Stimulated activated CD8-positive, alpha-beta memory T cell treated with anti-CD3 and anti-CD28 coated beads, Interleukin-15, amount 100 ng/mL, for 48 hours (primary cell): ENCODE measurements around the gene ZSWIM2.
"Not testable (repeated sequence)": the region's sequence is repeated elsewhere in the genome, so short reads cannot be mapped to it uniquely, and the experiment has no call there.

Experiments used
- DNase-seq, 2 donors: peaks; one replicate each; pipeline ENCODE4 v3.0.0-alpha.2; 2020; ENCODE audit warnings: low read depth in 2 of 2

Gene ZSWIM2

GRCh38 chr2:186848873-186849578 is at the start of gene ZSWIM2:
Gene ZSWIM2 (minus strand): TSS chr2:186849170. CDS start chr2:186849130, 40 bp downstream.
- DNase-seq, result peak; percentile 2 to 18

GRCh38 chr2:186896220-186896619 is 47.2 kb upstream of the ZSWIM2 start:
- DNase-seq, result not testable (repeated sequence)

GRCh38 chr2:186895451-186895850 is 46.5 kb upstream of the ZSWIM2 start:
- DNase-seq, result no peak

GRCh38 chr2:186894478-186894877 is 45.5 kb upstream of the ZSWIM2 start:
- DNase-seq, result no peak

GRCh38 chr2:186892821-186893220 is 43.9 kb upstream of the ZSWIM2 start:
- no peak for DNase-seq

GRCh38 chr2:186891185-186891621 is 42.2 kb upstream of the ZSWIM2 start:
- DNase-seq, result no peak

- DNase-seq, result no peak
These were observed 40.3 kb upstream of the ZSWIM2 start for GRCh38 chr2:186889101-186889879.

- no peak for DNase-seq
These were observed 38.4 kb upstream of the ZSWIM2 start for GRCh38 chr2:186887107-186888090.

- no peak for DNase-seq
These were observed 35.6 kb upstream of the ZSWIM2 start for GRCh38 chr2:186884587-186884986.

- no peak for DNase-seq
These were observed 34.7 kb upstream of the ZSWIM2 start for GRCh38 chr2:186883666-186884065.

GRCh38 chr2:186882511-186883071 is 33.6 kb upstream of the ZSWIM2 start:
- no peak for DNase-seq

GRCh38 chr2:186881660-186882059 is 32.7 kb upstream of the ZSWIM2 start:
- DNase-seq, result no peak

- no peak for DNase-seq
These were observed 30.3 kb upstream of the ZSWIM2 start for GRCh38 chr2:186879312-186879711.

- no peak for DNase-seq
These were observed 25.7 kb upstream of the ZSWIM2 start for GRCh38 chr2:186874713-186875112.

GRCh38 chr2:186871881-186872280 is 22.9 kb upstream of the ZSWIM2 start:
- no peak for DNase-seq

- DNase-seq, result no peak
These were observed 19.4 kb upstream of the ZSWIM2 start for GRCh38 chr2:186868344-186868743.

- DNase-seq, result no peak
These were observed 14.1 kb upstream of the ZSWIM2 start for GRCh38 chr2:186862869-186863709.

GRCh38 chr2:186855216-186855615 is 6.2 kb upstream of the ZSWIM2 start:
- DNase-seq, result no peak

- DNase-seq, result no peak
These were observed 5.0 kb upstream of the ZSWIM2 start for GRCh38 chr2:186853951-186854350.

GRCh38 chr2:186852508-186852907 is 3.5 kb upstream of the ZSWIM2 start:
- no peak for DNase-seq

- DNase-seq, result no peak
These were observed 6.6 kb downstream of the ZSWIM2 start for GRCh38 chr2:186842373-186842772.
